HAP-1 (cell line): ENCODE measurements around the gene PRKAG2.

ENCODE experiments used
- DNase-seq, 2 experiments: peaks; one replicate each; pipeline ENCODE4 v3.0.0-alpha.2; 2016 to 2020; ENCODE audit warnings: low spot score in 2 of 2
- H3K27me3 ChIP-seq: fragments of 250-450 bp; sonication (Bioruptor Pico); 2 replicates; pipeline ENCODE4 v1.5.1; 2020; ENCODE audit warnings: low read depth, mild to moderate bottlenecking, moderate library complexity
- H3K36me3 ChIP-seq: fragments of 250-450 bp; sonication (Bioruptor Pico); replicated peaks from 2 replicates; pipeline ENCODE4 v1.5.1; 2020; ENCODE audit warnings: mild to moderate bottlenecking
- H3K4me1 ChIP-seq: fragments of 250-450 bp; sonication (Bioruptor Pico); 2 replicates; pipeline ENCODE4 v1.5.1; 2020; ENCODE audit warnings: mild to moderate bottlenecking
- H3K4me3 ChIP-seq: fragments of 250-450 bp; sonication (Bioruptor Pico); 2 replicates; pipeline ENCODE4 v1.5.1; 2020; ENCODE audit warnings: mild to moderate bottlenecking, moderate library complexity
- H3K9me3 ChIP-seq: fragments of 250-450 bp; sonication (Bioruptor Pico); 2 replicates; pipeline ENCODE4 v1.5.1; 2020; ENCODE audit warnings: mild to moderate bottlenecking, moderate library complexity
- in situ Hi-C: fragments of 300-500 bp; cut with MboI; formaldehyde crosslinking; loops from 3 replicates; pipeline ENCODE4 v1.14.3; 2020; ENCODE audit warnings: low sequenced_read_pairs, inconsistent platforms, mixed read lengths

The PRKAG2 gene

GRCh38 chr7:151861881-151862280 is 15.0 kb downstream of the PRKAG2 start:
- no peaks in the 10 kb centered on the region for H3K9me3 ChIP-seq
- no peaks in the 10 kb centered on the region for H3K36me3 ChIP-seq
- no peak overlapping the region for H3K4me3 ChIP-seq
- H3K27me3 ChIP-seq: no peaks in the 10 kb centered on the region
- DNase-seq: no peak
- in situ Hi-C loops: no loop called here
- H3K4me1 ChIP-seq: no peaks in the 10 kb centered on the region

GRCh38 chr7:151860771-151861170 is 16.1 kb downstream of the PRKAG2 start:
- Histone ChIP-seq H3K27me3 (no peaks in the 10 kb centered on the region), H3K9me3 (no peaks in the 10 kb centered on the region), H3K4me1 (no peaks in the 10 kb centered on the region), H3K4me3 (no peak overlapping the region), H3K36me3 (no peaks in the 10 kb centered on the region)
- DNase-seq: no peak
- in situ Hi-C loops: no loop called here

- in situ Hi-C loops: no loop called here
- no peaks in the 10 kb centered on the region for H3K9me3 ChIP-seq
- DNase-seq: no peak
- H3K4me3 ChIP-seq: no peak overlapping the region
- no peaks in the 10 kb centered on the region for H3K4me1 ChIP-seq
- H3K36me3 ChIP-seq: no peaks in the 10 kb centered on the region
- no peaks in the 10 kb centered on the region for H3K27me3 ChIP-seq
Observed at GRCh38 chr7:151859948-151860685, 16.8 kb downstream of the PRKAG2 start.

- no peaks in the 10 kb centered on the region for H3K27me3 ChIP-seq
- in situ Hi-C loops: no loop called here
- DNase-seq: no peak
- no peak overlapping the region for H3K4me3 ChIP-seq
- H3K36me3 ChIP-seq: no peaks in the 10 kb centered on the region
- H3K4me1 ChIP-seq: no peaks in the 10 kb centered on the region
- H3K9me3 ChIP-seq: no peaks in the 10 kb centered on the region
Observed at GRCh38 chr7:151859111-151859947, 17.6 kb downstream of the PRKAG2 start.

- Histone ChIP-seq H3K27me3 (no peaks in the 10 kb centered on the region), H3K9me3 (no peaks in the 10 kb centered on the region), H3K4me1 (no peaks in the 10 kb centered on the region), H3K4me3 (no peak overlapping the region), H3K36me3 (no peaks in the 10 kb centered on the region)
- DNase-seq: no peak
- in situ Hi-C loops: no loop called here
Observed at GRCh38 chr7:151858456-151858855, 18.5 kb downstream of the PRKAG2 start.

GRCh38 chr7:151857866-151858450 is 19.0 kb downstream of the PRKAG2 start:
- Histone ChIP-seq H3K4me1 (no peaks in the 10 kb centered on the region), H3K27me3 (no peaks in the 10 kb centered on the region), H3K4me3 (no peak overlapping the region), H3K9me3 (no peaks in the 10 kb centered on the region), H3K36me3 (no peaks in the 10 kb centered on the region)
- in situ Hi-C loops: no loop called here
- no peak for DNase-seq

- H3K4me1 ChIP-seq: no peaks in the 10 kb centered on the region
- H3K27me3 ChIP-seq: no peaks in the 10 kb centered on the region
- H3K4me3 ChIP-seq: no peak overlapping the region
- H3K9me3 ChIP-seq: no peaks in the 10 kb centered on the region
- DNase-seq: no peak
- no peaks in the 10 kb centered on the region for H3K36me3 ChIP-seq
- in situ Hi-C loops: no loop called here
Observed at GRCh38 chr7:151857412-151857811, 19.5 kb downstream of the PRKAG2 start.

GRCh38 chr7:151856516-151856915 is 20.4 kb downstream of the PRKAG2 start:
- Histone ChIP-seq H3K27me3 (no peaks in the 10 kb centered on the region), H3K36me3 (no peaks in the 10 kb centered on the region)
- in situ Hi-C loops: no loop called here

GRCh38 chr7:151856098-151856497 is 20.8 kb downstream of the PRKAG2 start:
- no peak for DNase-seq
- in situ Hi-C loops: no loop called here
- Histone ChIP-seq H3K4me3 (no peak overlapping the region), H3K36me3 (no peaks in the 10 kb centered on the region), H3K4me1 (no peaks in the 10 kb centered on the region), H3K9me3 (no peaks in the 10 kb centered on the region), H3K27me3 (no peaks in the 10 kb centered on the region)

More at GRCh38 chr7:151856516-151856915, 20.4 kb downstream of the PRKAG2 start:
- no peak overlapping the region for H3K4me3 ChIP-seq
- no peaks in the 10 kb centered on the region for H3K4me1 ChIP-seq
- H3K9me3 ChIP-seq: no peaks in the 10 kb centered on the region
- DNase-seq: no peak

- Histone ChIP-seq H3K4me1 (no peaks in the 10 kb centered on the region), H3K36me3 (no peaks in the 10 kb centered on the region), H3K4me3 (no peak overlapping the region), H3K27me3 (no peaks in the 10 kb centered on the region), H3K9me3 (no peaks in the 10 kb centered on the region)
- in situ Hi-C loops: no loop called here
- DNase-seq: no peak
Observed at GRCh38 chr7:151854720-151855071, 22.2 kb downstream of the PRKAG2 start.

GRCh38 chr7:151853896-151854719 is 22.8 kb downstream of the PRKAG2 start:
- Histone ChIP-seq H3K4me3 (no peak overlapping the region), H3K36me3 (no peaks in the 10 kb centered on the region), H3K9me3 (no peaks in the 10 kb centered on the region), H3K27me3 (no peaks in the 10 kb centered on the region), H3K4me1 (no peaks in the 10 kb centered on the region)
- in situ Hi-C loops: no loop called here
- DNase-seq: no peak

GRCh38 chr7:151852486-151853396 is 24.2 kb downstream of the PRKAG2 start:
- in situ Hi-C loops: no loop called here
- Histone ChIP-seq H3K36me3 (no peaks in the 10 kb centered on the region), H3K9me3 (no peaks in the 10 kb centered on the region), H3K4me1 (no peaks in the 10 kb centered on the region), H3K27me3 (no peaks in the 10 kb centered on the region), H3K4me3 (no peak overlapping the region)
- DNase-seq: no peak

GRCh38 chr7:151851782-151852181 is 25.1 kb downstream of the PRKAG2 start:
- in situ Hi-C loops: no loop called here
- no peaks in the 10 kb centered on the region for H3K4me1 ChIP-seq
- DNase-seq: no peak
- H3K4me3 ChIP-seq: no peak overlapping the region
- H3K27me3 ChIP-seq: no peaks in the 10 kb centered on the region
- H3K36me3 ChIP-seq: no peaks in the 10 kb centered on the region
- H3K9me3 ChIP-seq: no peaks in the 10 kb centered on the region
